ENCODE results near the gene ARL4D.

DNA sequence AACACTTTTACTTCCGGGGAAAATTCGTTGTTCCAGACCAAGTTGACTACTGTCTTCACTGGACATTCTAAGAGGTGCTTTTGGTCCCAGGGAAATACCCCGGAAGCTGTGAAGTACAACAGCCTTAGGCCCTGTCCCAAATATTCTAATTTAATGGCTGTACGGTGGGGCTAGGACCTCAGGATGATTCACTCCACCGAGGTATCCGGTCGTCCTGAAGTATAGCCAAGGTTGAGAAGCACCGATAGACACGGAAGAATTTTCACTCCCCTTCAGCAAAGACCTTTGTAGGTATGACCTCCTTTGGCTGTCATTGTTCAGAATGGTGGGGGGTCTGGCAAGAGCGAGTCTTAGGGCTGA, 34.9 kb upstream of the ARL4D start:
- TF ChIP-seq POLR2A (IDR thresholded peaks at IDR 0.05; ENCODE audit: low read depth, low read length), result no peak
- TF ChIP-seq, protein P1, sequence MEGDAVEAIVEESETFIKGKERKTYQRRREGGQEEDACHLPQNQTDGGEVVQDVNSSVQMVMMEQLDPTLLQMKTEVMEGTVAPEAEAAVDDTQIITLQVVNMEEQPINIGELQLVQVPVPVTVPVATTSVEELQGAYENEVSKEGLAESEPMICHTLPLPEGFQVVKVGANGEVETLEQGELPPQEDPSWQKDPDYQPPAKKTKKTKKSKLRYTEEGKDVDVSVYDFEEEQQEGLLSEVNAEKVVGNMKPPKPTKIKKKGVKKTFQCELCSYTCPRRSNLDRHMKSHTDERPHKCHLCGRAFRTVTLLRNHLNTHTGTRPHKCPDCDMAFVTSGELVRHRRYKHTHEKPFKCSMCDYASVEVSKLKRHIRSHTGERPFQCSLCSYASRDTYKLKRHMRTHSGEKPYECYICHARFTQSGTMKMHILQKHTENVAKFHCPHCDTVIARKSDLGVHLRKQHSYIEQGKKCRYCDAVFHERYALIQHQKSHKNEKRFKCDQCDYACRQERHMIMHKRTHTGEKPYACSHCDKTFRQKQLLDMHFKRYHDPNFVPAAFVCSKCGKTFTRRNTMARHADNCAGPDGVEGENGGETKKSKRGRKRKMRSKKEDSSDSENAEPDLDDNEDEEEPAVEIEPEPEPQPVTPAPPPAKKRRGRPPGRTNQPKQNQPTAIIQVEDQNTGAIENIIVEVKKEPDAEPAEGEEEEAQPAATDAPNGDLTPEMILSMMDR (IDR thresholded peaks at IDR 0.05; ENCODE audit: extremely low read depth in 1 of 2, insufficient read depth in 1 of 2, low read depth in 1 of 2, low read length in 2 of 2), result no peak
- TF ChIP-seq POLR2AphosphoS5 (IDR thresholded peaks at IDR 0.05; ENCODE audit: insufficient read depth, low read depth, low read length), result no peak
- TF ChIP-seq EZH2 (IDR thresholded peaks at IDR 0.05; ENCODE audit: borderline replicate concordance, low read depth, low read length, severe bottlenecking), result no peak
- no peak for TF ChIP-seq GATA2 (IDR thresholded peaks at IDR 0.05; ENCODE audit: insufficient read depth, insufficient read length, low read depth, low read length)
- TF ChIP-seq, protein P2, sequence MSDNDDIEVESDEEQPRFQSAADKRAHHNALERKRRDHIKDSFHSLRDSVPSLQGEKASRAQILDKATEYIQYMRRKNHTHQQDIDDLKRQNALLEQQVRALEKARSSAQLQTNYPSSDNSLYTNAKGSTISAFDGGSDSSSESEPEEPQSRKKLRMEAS (IDR thresholded peaks at IDR 0.05; ENCODE audit: insufficient read depth, insufficient read length), result no peak
- TF ChIP-seq MYC (IDR thresholded peaks at IDR 0.05; ENCODE audit: low read depth, low read length), result no peak

Measured in endothelial cell of umbilical vein (primary cell).